GM18505 (cell line): ENCODE measurements around the gene KIF7.

Source experiments
- ATAC-seq: cut with Tn5 transposase; IDR thresholded peaks from one replicate; pipeline ENCODE4 v1.9.1; 2021; ENCODE audit not compliant: unreplicated experiment
- POLR2A ChIP-seq: IDR thresholded peaks from 4 replicates; pipeline ENCODE4 v1.6.1; 2011; ENCODE audit warnings: borderline replicate concordance; ENCODE audit not compliant: insufficient read depth, insufficient read length; ENCODE audit errors: extremely low read depth

Gene KIF7

GRCh38 chr15:89679212-89679611, 23.9 kb upstream of the KIF7 start, which contains the start of gene PLIN1:
TSS of gene PLIN1 (minus strand) at chr15:89679367. CDS start at chr15:89677489, 1,878 bp downstream.
- no peak for TF ChIP-seq POLR2A
- no peak for ATAC-seq

- no peak for TF ChIP-seq POLR2A
- ATAC-seq = no peak
These were observed 22.1 kb upstream of the KIF7 start for GRCh38 chr15:89677381-89677780.

GRCh38 chr15:89675606-89676005, 20.3 kb upstream of the KIF7 start:
- no peak for TF ChIP-seq POLR2A
- no peak for ATAC-seq

DNA sequence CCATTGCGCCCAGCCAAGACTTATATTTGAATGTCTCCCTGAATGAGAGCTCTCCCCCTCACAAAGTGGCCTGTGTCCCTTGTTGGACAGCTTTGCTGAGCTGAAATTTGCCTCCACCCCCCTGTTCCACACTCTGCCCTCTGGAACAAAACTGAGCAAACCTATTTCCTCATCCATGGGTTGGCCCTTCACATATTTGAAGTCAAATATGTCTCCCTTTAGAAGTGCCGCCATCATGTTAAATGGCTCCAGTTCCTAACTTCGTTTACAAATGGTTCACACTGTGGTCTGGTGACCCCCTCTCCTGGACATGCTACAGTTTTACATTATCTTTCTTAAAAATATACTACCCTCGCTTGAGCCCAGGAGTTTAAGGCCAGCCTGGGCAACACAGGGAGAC, 19.3 kb upstream of the KIF7 start:
- ATAC-seq = no peak
- TF ChIP-seq POLR2A = no peak

DNA sequence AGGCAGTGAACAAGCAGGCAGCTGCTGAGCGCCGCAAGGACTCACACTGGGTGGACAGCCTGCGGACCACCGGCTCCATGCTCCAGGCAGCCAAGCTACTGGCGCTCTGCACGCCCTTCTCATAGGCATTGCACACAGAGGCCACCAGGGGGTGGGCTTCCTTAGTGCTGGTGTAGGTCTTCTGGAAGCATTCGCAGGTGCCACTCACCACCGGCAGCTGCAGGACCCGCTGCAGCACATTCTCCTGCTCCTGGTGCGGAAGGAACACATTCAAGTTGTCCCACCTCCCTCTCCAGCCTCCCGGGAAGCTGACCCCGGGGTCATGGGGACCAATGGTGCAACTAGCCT, 17.9 kb upstream of the KIF7 start:
- ATAC-seq = no peak
- no peak for TF ChIP-seq POLR2A

- TF ChIP-seq POLR2A = no peak
- no peak for ATAC-seq
These were observed 17.2 kb upstream of the KIF7 start for GRCh38 chr15:89672221-89673164.

DNA sequence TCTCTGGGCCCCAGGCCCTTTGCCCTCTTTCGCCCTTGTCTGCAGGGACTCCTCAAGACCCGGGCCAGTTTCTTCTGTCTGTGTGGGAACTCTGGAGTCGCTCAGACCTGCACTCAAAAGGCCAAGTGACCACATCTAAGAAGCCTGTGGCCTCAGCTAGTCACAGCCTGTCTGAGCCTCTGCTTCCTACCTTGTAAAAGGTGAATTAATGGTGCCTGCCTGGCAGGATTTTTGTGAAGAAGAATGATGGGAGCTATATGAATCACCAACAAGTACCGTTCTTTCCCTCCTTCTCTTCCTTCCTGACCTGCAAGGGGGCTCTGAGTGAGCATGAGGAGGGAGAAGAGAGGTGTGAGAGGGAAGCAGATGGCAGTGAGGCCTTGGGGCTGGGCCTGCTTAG, 16.4 kb upstream of the KIF7 start:
- no peak for ATAC-seq
- no peak for TF ChIP-seq POLR2A

GRCh38 chr15:89670971-89671560, 15.8 kb upstream of the KIF7 start:
- TF ChIP-seq POLR2A = no peak
- ATAC-seq = no peak

GRCh38 chr15:89669941-89670340, 14.7 kb upstream of the KIF7 start:
- TF ChIP-seq POLR2A = no peak
- ATAC-seq = no peak

- no peak for TF ChIP-seq POLR2A
- ATAC-seq = no peak
These were observed 14.1 kb upstream of the KIF7 start for GRCh38 chr15:89669309-89669865.

DNA sequence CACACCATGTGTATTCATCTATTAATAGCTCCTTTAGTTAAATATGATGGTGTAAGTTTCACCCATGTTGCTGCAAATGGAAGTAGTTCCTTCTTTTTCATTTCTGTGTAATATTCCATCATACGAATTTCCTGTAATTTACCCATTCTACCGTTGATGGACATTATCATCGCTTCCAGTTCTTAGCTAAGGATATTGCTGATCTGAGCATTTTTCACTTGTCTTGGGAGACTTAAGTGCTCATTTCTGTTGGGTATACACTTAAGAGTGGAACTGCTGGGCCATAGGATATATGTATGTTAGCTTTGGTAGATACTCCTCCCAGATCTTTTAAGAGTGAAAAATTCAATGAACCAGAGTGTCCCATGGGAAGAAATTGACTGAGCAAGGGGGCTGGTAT, 12.9 kb upstream of the KIF7 start:
- no peak for TF ChIP-seq POLR2A
- no peak for ATAC-seq

- TF ChIP-seq POLR2A = no peak
- no peak for ATAC-seq
These were observed 12.4 kb upstream of the KIF7 start for GRCh38 chr15:89667706-89667960.

GRCh38 chr15:89666858-89667705, 11.8 kb upstream of the KIF7 start:
- ATAC-seq = no peak
- TF ChIP-seq POLR2A = no peak

DNA sequence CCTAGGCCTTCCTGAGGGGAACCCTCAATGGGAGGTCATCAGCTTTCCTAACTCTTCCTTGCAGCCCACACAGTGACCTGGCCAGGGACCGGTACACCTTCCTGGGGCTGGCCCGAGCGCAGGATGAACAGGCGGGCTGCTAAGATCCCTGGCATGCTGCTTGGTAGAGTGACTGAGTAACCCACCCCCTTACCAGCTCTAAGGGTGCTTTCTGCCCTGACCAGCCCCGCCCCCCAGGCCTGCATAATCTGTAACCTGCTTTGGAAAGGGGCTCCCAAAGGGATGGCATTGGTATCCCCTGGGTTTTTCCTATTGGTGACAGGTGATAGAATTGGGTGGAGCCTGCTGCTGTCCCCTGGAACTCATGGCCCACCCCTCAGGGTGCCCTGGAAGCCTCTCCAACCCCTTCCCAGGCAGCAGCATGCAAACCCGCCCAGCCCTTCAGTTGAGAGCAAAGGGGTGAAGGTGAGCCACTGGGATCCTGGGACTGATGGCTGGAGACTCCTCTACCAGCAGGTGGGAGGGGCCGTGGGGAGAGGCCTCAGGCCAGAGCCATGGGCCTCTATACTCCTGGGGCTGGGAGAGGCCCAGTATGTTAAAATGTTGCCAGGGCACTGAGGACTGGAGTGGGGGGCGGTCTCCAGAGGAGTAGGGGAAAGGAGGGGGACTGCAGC, 11.1 kb upstream of the KIF7 start:
- no peak for ATAC-seq
- no peak for TF ChIP-seq POLR2A
